Esophagus squamous epithelium (tissue), 4 donors: ENCODE data around the gene BMP5.
"Not testable (repeated sequence)": the region's sequence is repeated elsewhere in the genome, so short reads cannot be mapped to it uniquely, and the experiment has no call there.

ENCODE experiments used
- CTCF ChIP-seq, 6 experiments: fragments of 450-650 bp in 4 of 6; fragments of 200-600 bp in 2 of 6; sonication (generic) in 2 of 6; IDR thresholded peaks; one replicate each; pipeline ENCODE4 v1.5.1; 2016 to 2019; ENCODE audit warnings: antibody characterized with exemption in 6 of 6, mild to moderate bottlenecking in 4 of 6, moderate library complexity in 4 of 6
- POLR2A ChIP-seq, 4 donors: fragments of 450-650 bp; IDR thresholded peaks; one replicate each; pipeline ENCODE4 v1.6.1; 2017; ENCODE audit warnings: antibody characterized with exemption in 4 of 4, mild to moderate bottlenecking in 4 of 4, moderate library complexity in 3 of 4

DNA sequence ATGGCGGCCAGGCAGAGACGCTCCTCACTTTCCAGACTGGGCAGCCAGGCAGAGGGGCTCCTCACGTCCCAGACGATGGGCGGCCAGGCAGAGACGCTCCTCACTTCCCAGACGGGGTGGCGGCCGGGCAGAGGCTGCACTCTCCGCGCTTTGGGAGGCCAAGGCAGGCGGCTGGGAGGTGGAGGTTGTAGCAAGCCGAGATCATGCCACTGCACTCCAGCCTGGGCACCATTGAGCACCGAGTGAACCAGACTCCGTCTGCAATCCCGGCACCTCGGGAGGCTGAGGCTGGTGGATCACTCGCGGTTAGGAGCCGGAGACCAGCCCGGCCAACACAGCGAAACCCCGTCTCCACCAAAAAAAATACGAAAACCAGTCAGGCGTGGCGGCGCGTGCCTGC lies 35.1 kb upstream of the BMP5 start:
- TF ChIP-seq CTCF, POLR2A (IDR thresholded peaks at IDR 0.05): not testable (repeated sequence)
